Stimulated activated CD4-positive, alpha-beta T cell treated with anti-CD3 and anti-CD28 coated beads, TNF-alpha, amount 100 ng/mL, for 48 hours (primary cell): Measurements from ENCODE around the gene VWA5B1.
A peak's percentile ranks its signal among the peaks of the same experiment; 100 is the strongest.

ENCODE experiments used
- DNase-seq, 3 donors: peaks; one replicate each; pipeline ENCODE4 v3.0.0-alpha.2; 2020; ENCODE audit warnings: low read depth in 3 of 3

Gene VWA5B1

GRCh38 chr1:20367116-20367585, 76.5 kb downstream of the VWA5B1 start:
- DNase-seq, result no peak

- DNase-seq, result no peak
Observed at GRCh38 chr1:20367626-20368025, 77.0 kb downstream of the VWA5B1 start.

- DNase-seq, result no peak
Observed at GRCh38 chr1:20368866-20369470, 78.3 kb downstream of the VWA5B1 start.

- no peak for DNase-seq
Observed at GRCh38 chr1:20370698-20371097, 80.0 kb downstream of the VWA5B1 start.

- no peak for DNase-seq
Observed at GRCh38 chr1:20371411-20371810, 80.7 kb downstream of the VWA5B1 start.

- no peak for DNase-seq
Observed at GRCh38 chr1:20371883-20372282, 81.2 kb downstream of the VWA5B1 start.

- no peak for DNase-seq
Observed at GRCh38 chr1:20372676-20373075, 82.0 kb downstream of the VWA5B1 start.

- no peak for DNase-seq
Observed at GRCh38 chr1:20373286-20373685, 82.6 kb downstream of the VWA5B1 start.

- no peak for DNase-seq
Observed at GRCh38 chr1:20373764-20374163, 83.1 kb downstream of the VWA5B1 start.

GRCh38 chr1:20375563-20375962, 84.9 kb downstream of the VWA5B1 start:
- DNase-seq, result no peak

- DNase-seq, result no peak
Observed at GRCh38 chr1:20376171-20376570, 85.5 kb downstream of the VWA5B1 start.

GRCh38 chr1:20376880-20377494, 86.3 kb downstream of the VWA5B1 start:
- DNase-seq, result peak; percentile 35 to 40 (median 40)

GRCh38 chr1:20377516-20378270, 87.0 kb downstream of the VWA5B1 start:
- no peak for DNase-seq

- no peak for DNase-seq
Observed at GRCh38 chr1:20379075-20379474, 88.4 kb downstream of the VWA5B1 start.

- DNase-seq, result no peak
Observed at GRCh38 chr1:20380175-20380574, 89.5 kb downstream of the VWA5B1 start.

- no peak for DNase-seq
Observed at GRCh38 chr1:20380616-20381035, 90.0 kb downstream of the VWA5B1 start.

- DNase-seq, result no peak
Observed at GRCh38 chr1:20381045-20381641, 90.5 kb downstream of the VWA5B1 start.

- no peak for DNase-seq
Observed at GRCh38 chr1:20381961-20382360, 91.3 kb downstream of the VWA5B1 start.

- no peak for DNase-seq
Observed at GRCh38 chr1:20382711-20383110, 92.0 kb downstream of the VWA5B1 start.

GRCh38 chr1:20383631-20384030, 93.0 kb downstream of the VWA5B1 start:
- no peak for DNase-seq

GRCh38 chr1:20385630-20386029, 95.0 kb downstream of the VWA5B1 start:
- DNase-seq, result no peak

GRCh38 chr1:20386323-20387081, 95.8 kb downstream of the VWA5B1 start:
- DNase-seq, result no peak
